ENCODE data around the gene IL3.

IL3 gene

GRCh38 chr5:132026516-132027008 is 33.9 kb upstream of the IL3 start:
- DNase-seq = peak; percentile 28

GRCh38 chr5:132027027-132027426 is 33.4 kb upstream of the IL3 start:
- DNase-seq = no peak

GRCh38 chr5:132029609-132030330 is 30.7 kb upstream of the IL3 start:
- no peak for DNase-seq

GRCh38 chr5:132030610-132031009 is 29.8 kb upstream of the IL3 start:
- no peak for DNase-seq

- DNase-seq = no peak
Measured at GRCh38 chr5:132032196-132032595, 28.3 kb upstream of the IL3 start.

- no peak for DNase-seq
Measured at GRCh38 chr5:132033122-132033521, 27.3 kb upstream of the IL3 start.

GRCh38 chr5:132037353-132037752 is 23.1 kb upstream of the IL3 start:
- no peak for DNase-seq

- no peak for DNase-seq
Measured at GRCh38 chr5:132044207-132044606, 16.2 kb upstream of the IL3 start.

GRCh38 chr5:132046880-132047299 is 13.6 kb upstream of the IL3 start:
- DNase-seq = no peak

- no peak for DNase-seq
Measured at GRCh38 chr5:132049093-132049492, 11.4 kb upstream of the IL3 start.

- no peak for DNase-seq
Measured at GRCh38 chr5:132049559-132049958, 10.9 kb upstream of the IL3 start.

- no peak for DNase-seq
Measured at GRCh38 chr5:132050136-132050535, 10.3 kb upstream of the IL3 start.

- DNase-seq = no peak
Measured at GRCh38 chr5:132050661-132051552, 9.5 kb upstream of the IL3 start.

GRCh38 chr5:132052520-132052919 is 7.9 kb upstream of the IL3 start:
- no peak for DNase-seq

- DNase-seq = no peak
Measured at GRCh38 chr5:132053483-132053882, 7.0 kb upstream of the IL3 start.

- DNase-seq = no peak
Measured at GRCh38 chr5:132054031-132054696, 6.3 kb upstream of the IL3 start.

GRCh38 chr5:132054697-132055440 is 5.6 kb upstream of the IL3 start:
- DNase-seq = no peak

GRCh38 chr5:132055441-132055807 is 5.0 kb upstream of the IL3 start:
- no peak for DNase-seq

- peak; percentile 48 for DNase-seq
Measured at GRCh38 chr5:132055808-132056609, 4.4 kb upstream of the IL3 start.

- DNase-seq = no peak
Measured at GRCh38 chr5:132056610-132057497, 3.6 kb upstream of the IL3 start.
